ENCODE measurements around the gene L3MBTL4.

GRCh38 chr18:6031442-6031841, 383.3 kb downstream of the L3MBTL4 start:
- TF ChIP-seq SNAI2 (CRISPR knock-in tag; IDR thresholded peaks at IDR 0.05) (no peak), ZC3H10 (CRISPR knock-in tag; IDR thresholded peaks at IDR 0.05) (no peak), CSDC2 (CRISPR knock-in tag; IDR thresholded peaks at IDR 0.05) (no peak), BACH2 (CRISPR knock-in tag; IDR thresholded peaks at IDR 0.05; ENCODE audit: borderline replicate concordance) (no peak), CREB5 (CRISPR knock-in tag; IDR thresholded peaks at IDR 0.05; ENCODE audit: low read depth) (no peak), GLIS3 (CRISPR knock-in tag; IDR thresholded peaks at IDR 0.05) (no peak)
